ENCODE results near the gene CABP2. TPM values are rescaled to one million over a fixed set of nuclear protein-coding genes. Genes with fewer than 3 reads are reported as not detected.
"Not testable (repeated sequence)": the region's sequence is repeated elsewhere in the genome, so short reads cannot be mapped to it uniquely, and the experiment has no call there.

CABP2 gene
- total and polyA plus RNA-seq, 2 donors = not detected

DNA sequence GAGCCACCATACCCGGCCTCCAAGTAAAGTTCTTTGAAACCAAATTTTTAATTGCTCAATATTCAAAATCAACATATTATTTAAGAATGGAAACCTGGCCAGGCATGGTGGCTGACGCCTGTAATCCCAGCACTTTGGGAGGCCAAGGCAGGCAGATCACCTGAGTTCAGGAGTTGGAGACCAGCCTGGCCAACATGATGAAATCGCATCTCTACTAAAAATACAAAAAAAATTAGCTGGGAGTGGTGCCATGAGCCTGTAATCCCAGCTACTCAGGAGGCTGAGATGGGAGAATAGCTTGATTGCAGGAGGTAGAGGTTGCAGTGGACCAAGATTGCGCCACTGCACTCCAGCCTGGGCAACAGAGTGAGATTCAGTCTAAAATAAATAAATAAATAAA lies 24.9 kb upstream of the CABP2 start:
- not testable (repeated sequence) for H3K36me3 ChIP-seq (ENCODE audit: insufficient read depth); H3K27ac ChIP-seq (ENCODE audit: low read depth); H3K4me3 ChIP-seq (ENCODE audit: low read depth, low read length); H3K4me1 ChIP-seq (ENCODE audit: insufficient read depth); DNase-seq (ENCODE audit: extremely low spot score)
- 86% methylated on average over 4 of the region's 4 CpGs for WGBS

GRCh38 chr11:67545280-67545679 lies 22.0 kb upstream of the CABP2 start:
- Histone ChIP-seq H3K27ac (ENCODE audit: low read depth) (no peak overlapping the region), H3K4me1 (ENCODE audit: insufficient read depth) (no peaks in the 10 kb centered on the region), H3K4me3 (ENCODE audit: low read depth, low read length) (no peak overlapping the region), H3K36me3 (ENCODE audit: insufficient read depth) (no peaks in the 10 kb centered on the region)
- 51% methylated on average over 8 of the region's 8 CpGs for WGBS
- DNase-seq (ENCODE audit: extremely low spot score) = no peak

DNA sequence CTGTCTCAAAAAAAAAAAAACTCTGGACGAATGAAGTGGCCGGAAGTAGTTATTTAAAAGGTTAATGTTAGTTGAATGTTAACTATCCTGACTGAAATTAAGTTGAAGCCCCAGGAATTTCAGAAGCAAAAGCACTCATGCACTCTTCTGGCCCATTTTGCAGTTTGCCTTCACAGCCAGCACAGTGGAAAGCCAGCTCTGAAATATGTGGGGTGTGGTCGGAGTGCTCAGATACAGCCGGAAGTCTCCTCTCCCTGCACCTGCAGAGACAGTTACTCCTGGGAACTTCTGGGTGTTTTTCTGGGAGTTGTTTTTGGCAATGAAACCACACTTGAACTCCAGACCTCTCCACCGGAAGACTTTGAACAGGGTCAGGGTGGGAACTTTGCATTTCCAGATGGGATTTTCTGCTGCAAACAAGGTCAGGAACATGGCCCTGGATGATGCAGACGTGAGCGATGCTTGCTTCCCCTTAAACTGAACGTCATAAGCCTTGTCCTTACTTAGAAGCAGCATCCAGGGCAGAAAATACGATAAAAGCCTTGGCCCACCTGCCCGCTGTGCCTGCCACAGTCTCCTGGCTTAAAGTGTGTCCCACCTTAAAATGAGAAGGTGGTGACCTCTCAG lies 21.5 kb upstream of the CABP2 start:
- no peak for DNase-seq (ENCODE audit: extremely low spot score)
- WGBS = 69% methylated on average over 10 of the region's 10 CpGs
- no peak overlapping the region for H3K4me3 ChIP-seq (ENCODE audit: low read depth, low read length)
- H3K27ac ChIP-seq (ENCODE audit: low read depth) = no peak overlapping the region
- no peaks in the 10 kb centered on the region for H3K36me3 ChIP-seq (ENCODE audit: insufficient read depth)
- no peaks in the 10 kb centered on the region for H3K4me1 ChIP-seq (ENCODE audit: insufficient read depth)

- no peaks in the 10 kb centered on the region for H3K4me1 ChIP-seq (ENCODE audit: insufficient read depth)
- H3K27ac ChIP-seq (ENCODE audit: low read depth) = no peak overlapping the region
- WGBS = 62% methylated on average over 2 of the region's 2 CpGs
- no peak overlapping the region for H3K4me3 ChIP-seq (ENCODE audit: low read depth, low read length)
- no peaks in the 10 kb centered on the region for H3K36me3 ChIP-seq (ENCODE audit: insufficient read depth)
- no peak for DNase-seq (ENCODE audit: extremely low spot score)
These were observed 20.3 kb upstream of the CABP2 start for GRCh38 chr11:67543585-67543984.

DNA sequence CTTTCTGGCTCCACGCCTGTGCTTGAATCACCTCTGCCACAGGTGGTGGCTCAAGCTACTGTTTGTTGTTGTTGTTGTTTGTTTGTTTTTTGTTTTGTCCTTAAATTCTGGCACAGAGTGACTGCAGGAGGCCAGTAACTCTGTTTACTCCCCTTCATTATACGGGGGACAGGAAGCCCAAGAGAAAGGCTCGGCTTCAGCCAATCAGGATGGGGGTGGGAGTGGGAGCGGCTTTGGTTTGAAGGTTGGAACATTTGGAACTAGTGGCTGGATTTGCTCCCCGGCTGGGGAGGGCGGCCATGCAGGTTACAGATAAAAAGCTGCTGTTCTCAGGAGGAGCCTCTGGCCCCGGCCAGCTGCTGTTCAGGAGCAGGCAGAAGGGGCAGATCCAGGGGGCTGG lies 19.7 kb upstream of the CABP2 start:
- 52% methylated on average over 7 of the region's 7 CpGs for WGBS
- Histone ChIP-seq H3K4me1 (ENCODE audit: insufficient read depth) (no peaks in the 10 kb centered on the region), H3K4me3 (ENCODE audit: low read depth, low read length) (no peak overlapping the region), H3K27ac (ENCODE audit: low read depth) (no peak overlapping the region), H3K36me3 (ENCODE audit: insufficient read depth) (no peaks in the 10 kb centered on the region)
- DNase-seq (ENCODE audit: extremely low spot score) = no peak

- H3K4me3 ChIP-seq (ENCODE audit: low read depth, low read length) = no peak overlapping the region
- H3K4me1 ChIP-seq (ENCODE audit: insufficient read depth) = no peaks in the 10 kb centered on the region
- H3K36me3 ChIP-seq (ENCODE audit: insufficient read depth) = no peaks in the 10 kb centered on the region
- 62% methylated on average over 3 of the region's 3 CpGs for WGBS
- no peak for DNase-seq (ENCODE audit: extremely low spot score)
- no peak overlapping the region for H3K27ac ChIP-seq (ENCODE audit: low read depth)
These were observed 18.9 kb upstream of the CABP2 start for GRCh38 chr11:67542169-67542568.

DNA sequence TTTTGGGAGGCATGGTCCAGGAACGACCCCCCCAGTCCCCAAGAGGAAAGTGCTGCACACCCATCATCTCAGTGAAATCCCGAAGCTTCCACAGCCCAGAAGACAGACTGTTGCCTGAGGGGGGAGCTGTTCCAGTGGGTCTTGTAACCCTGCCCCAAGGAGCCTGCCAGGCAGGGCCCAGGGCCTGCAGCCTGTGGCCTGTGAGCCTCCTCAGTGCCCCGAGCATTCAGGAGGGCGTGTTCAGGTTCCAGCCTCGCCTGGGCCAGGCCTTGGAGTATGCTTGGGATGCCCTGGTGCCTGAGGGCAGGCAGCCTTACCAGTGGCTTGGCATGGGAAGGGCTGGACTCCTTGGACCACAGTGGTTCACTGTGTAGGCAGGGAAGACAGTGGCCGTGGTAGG lies 18.0 kb upstream of the CABP2 start:
- H3K4me3 ChIP-seq (ENCODE audit: low read depth, low read length) = no peak overlapping the region
- no peak for DNase-seq (ENCODE audit: extremely low spot score)
- H3K4me1 ChIP-seq (ENCODE audit: insufficient read depth) = no peaks in the 10 kb centered on the region
- WGBS = 88% methylated on average over 6 of the region's 6 CpGs
- H3K27ac ChIP-seq (ENCODE audit: low read depth) = no peak overlapping the region
- no peaks in the 10 kb centered on the region for H3K36me3 ChIP-seq (ENCODE audit: insufficient read depth)

DNA sequence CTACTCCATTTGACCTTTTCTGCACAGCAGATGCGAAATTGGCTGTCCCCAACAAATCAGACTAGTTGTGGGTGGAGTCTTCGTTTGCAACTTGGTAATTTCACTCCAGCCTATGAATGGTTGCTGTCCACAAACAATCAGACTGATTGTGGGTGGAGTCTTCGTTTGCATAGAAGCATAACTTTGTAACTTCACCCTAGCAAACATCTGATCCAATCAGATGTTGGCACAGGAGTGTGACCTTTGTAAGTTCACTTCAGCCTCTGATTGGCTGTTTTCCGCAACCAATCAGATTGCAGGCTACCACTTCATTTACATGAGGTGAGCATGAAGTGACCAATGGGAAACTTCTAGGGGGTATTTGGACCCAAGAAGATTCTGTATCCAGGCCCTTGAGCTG lies 16.3 kb upstream of the CABP2 start:
- WGBS = 87% methylated on average over 4 of the region's 4 CpGs
- H3K36me3 ChIP-seq (ENCODE audit: insufficient read depth) = no peaks in the 10 kb centered on the region
- H3K27ac ChIP-seq (ENCODE audit: low read depth) = no peak overlapping the region
- no peak for DNase-seq (ENCODE audit: extremely low spot score)
- no peaks in the 10 kb centered on the region for H3K4me1 ChIP-seq (ENCODE audit: insufficient read depth)
- no peak overlapping the region for H3K4me3 ChIP-seq (ENCODE audit: low read depth, low read length)

GRCh38 chr11:67538823-67539505 lies 15.7 kb upstream of the CABP2 start:
- Histone ChIP-seq H3K4me1 (ENCODE audit: insufficient read depth) (no peaks in the 10 kb centered on the region), H3K36me3 (ENCODE audit: insufficient read depth) (no peaks in the 10 kb centered on the region), H3K27ac (ENCODE audit: low read depth) (no peak overlapping the region), H3K4me3 (ENCODE audit: low read depth, low read length) (no peak overlapping the region)
- no peak for DNase-seq (ENCODE audit: extremely low spot score)
- 88% methylated on average over 10 of the region's 10 CpGs for WGBS

- DNase-seq (ENCODE audit: extremely low spot score) = no peak
- Histone ChIP-seq H3K4me1 (ENCODE audit: insufficient read depth) (no peaks in the 10 kb centered on the region), H3K4me3 (ENCODE audit: low read depth, low read length) (no peak overlapping the region), H3K36me3 (ENCODE audit: insufficient read depth) (no peaks in the 10 kb centered on the region), H3K27ac (ENCODE audit: low read depth) (no peak overlapping the region)
- WGBS = 52% methylated on average over 6 of the region's 6 CpGs
These were observed 15.1 kb upstream of the CABP2 start for GRCh38 chr11:67538306-67538705.

DNA sequence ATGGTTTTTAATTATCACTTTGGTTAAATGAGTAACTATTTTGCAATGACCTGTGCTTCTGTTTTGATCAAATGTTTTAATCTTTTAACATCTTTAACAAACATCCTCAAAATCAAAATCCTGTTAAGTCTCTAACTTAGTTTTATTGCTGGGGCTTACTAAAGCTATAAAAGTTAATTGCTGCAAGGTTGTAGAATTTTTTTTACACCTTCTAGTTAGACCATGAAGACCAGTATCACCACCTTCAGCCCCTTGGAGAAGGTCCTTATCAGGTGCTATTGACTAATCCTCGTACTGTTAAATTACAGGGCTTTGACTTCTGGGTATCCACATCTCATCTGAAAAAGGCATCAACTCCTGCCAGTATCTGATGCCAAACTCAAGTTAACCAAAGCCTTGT lies 12.3 kb upstream of the CABP2 start:
- WGBS = 88% methylated on average over 1 of the region's 1 CpG
- DNase-seq (ENCODE audit: extremely low spot score) = no peak
- Histone ChIP-seq H3K36me3 (ENCODE audit: insufficient read depth) (no peaks in the 10 kb centered on the region), H3K4me3 (ENCODE audit: low read depth, low read length) (no peak overlapping the region), H3K4me1 (ENCODE audit: insufficient read depth) (no peaks in the 10 kb centered on the region), H3K27ac (ENCODE audit: low read depth) (no peak overlapping the region)

- H3K27ac ChIP-seq (ENCODE audit: low read depth) = no peak overlapping the region
- 31% methylated on average over 4 of the region's 4 CpGs for WGBS
- DNase-seq (ENCODE audit: extremely low spot score) = no peak
- no peaks in the 10 kb centered on the region for H3K36me3 ChIP-seq (ENCODE audit: insufficient read depth)
- no peaks in the 10 kb centered on the region for H3K4me1 ChIP-seq (ENCODE audit: insufficient read depth)
- H3K4me3 ChIP-seq (ENCODE audit: low read depth, low read length) = no peak overlapping the region
These were observed 10.9 kb upstream of the CABP2 start for GRCh38 chr11:67534070-67534679.

DNA sequence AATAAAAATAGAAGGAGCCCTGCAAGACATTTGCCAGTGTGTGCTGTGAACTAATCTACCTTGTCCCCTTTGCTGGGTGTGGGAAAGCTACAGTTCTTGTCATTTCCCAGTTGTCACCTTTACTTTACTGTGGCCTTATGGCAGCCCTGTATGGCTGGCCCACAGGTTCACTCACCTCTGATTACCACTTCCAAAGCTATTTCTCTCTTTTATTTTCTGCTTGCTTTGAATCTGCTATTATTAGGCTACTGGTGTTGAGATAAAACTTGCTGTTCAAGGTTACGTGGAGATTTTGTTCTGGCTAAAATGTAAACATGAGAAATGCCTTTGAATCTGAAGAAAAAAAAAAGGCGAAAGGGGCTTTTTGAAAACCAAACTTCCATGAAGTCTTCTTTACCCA lies 9.6 kb upstream of the CABP2 start:
- no peak overlapping the region for H3K4me3 ChIP-seq (ENCODE audit: low read depth, low read length)
- H3K4me1 ChIP-seq (ENCODE audit: insufficient read depth) = no peaks in the 10 kb centered on the region
- H3K27ac ChIP-seq (ENCODE audit: low read depth) = no peak overlapping the region
- H3K36me3 ChIP-seq (ENCODE audit: insufficient read depth) = no peaks in the 10 kb centered on the region
- WGBS = 63% methylated on average over 2 of the region's 2 CpGs
- no peak for DNase-seq (ENCODE audit: extremely low spot score)

GRCh38 chr11:67530282-67530592 lies 7.0 kb upstream of the CABP2 start:
- Histone ChIP-seq H3K4me3 (ENCODE audit: low read depth, low read length) (no peak overlapping the region), H3K27ac (ENCODE audit: low read depth) (no peak overlapping the region), H3K4me1 (ENCODE audit: insufficient read depth) (no peaks in the 10 kb centered on the region), H3K36me3 (ENCODE audit: insufficient read depth) (no peaks in the 10 kb centered on the region)
- no peak for DNase-seq (ENCODE audit: extremely low spot score)
- 77% methylated on average over 5 of the region's 5 CpGs for WGBS

Measured in urinary bladder (tissue), 4 donors.